CD4-positive, alpha-beta T cell (primary cell): ENCODE results near the gene TNS1. TPM values are rescaled to one million over a fixed set of nuclear protein-coding genes. Genes with fewer than 3 reads are reported as not detected.
"Not testable (repeated sequence)": the region's sequence is repeated elsewhere in the genome, so short reads cannot be mapped to it uniquely, and the experiment has no call there.

Experiments
- ATAC-seq: fragments of 200-7000 bp; cut with Tn5 transposase; one replicate; pipeline ENCODE4 v1.10.0; 2022; ENCODE audit warnings: mild to moderate bottlenecking; ENCODE audit not compliant: poor library complexity
- CTCF ChIA-PET: fragments of 350-600 bp; sonication (Branson Sonifier 250); formaldehyde crosslinking; loops from one replicate; lab custom pipeline; 2021; ENCODE audit warnings: antibody characterized with exemption, inconsistent platforms; lab: Charles Lee
- POLR2A ChIA-PET: fragments of 350-600 bp; sonication (Branson Sonifier 250); formaldehyde crosslinking; loops from one replicate; lab custom pipeline; 2021; ENCODE audit warnings: antibody characterized with exemption, inconsistent platforms; lab: Charles Lee
- DNase-seq, 14 experiments: peaks; one replicate each; pipeline ENCODE4 v3.0.0-alpha.2; 2013 to 2020; ENCODE audit warnings: mixed read lengths in 2 of 14
- H3K27ac ChIP-seq, 2 donors: one replicate each; pipeline versions ENCODE4 v1.5.1 to v1.7.0; 2013; ENCODE audit warnings: low read length in 2 of 2, low read depth in 1 of 2, mild to moderate bottlenecking in 1 of 2
- H3K27me3 ChIP-seq, 2 experiments: 1 replicate in 1 of 2; 2 replicates in 1 of 2; pipeline versions ENCODE4 v1.6.1 to v1.7.0; 2013; ENCODE audit warnings: low read length in 2 of 2, control low read depth in 1 of 2, mild to moderate bottlenecking in 1 of 2, moderate library complexity in 1 of 2; ENCODE audit not compliant: insufficient read depth in 2 of 2, control insufficient read depth in 1 of 2
- H3K36me3 ChIP-seq: one replicate; pipeline ENCODE4 v1.6.1; 2013; ENCODE audit warnings: low read length, control low read depth; ENCODE audit not compliant: insufficient read depth
- H3K4me1 ChIP-seq: one replicate; pipeline ENCODE4 v1.6.1; 2013; ENCODE audit warnings: low read length, control low read depth; ENCODE audit not compliant: insufficient read depth
- H3K4me3 ChIP-seq: one replicate; pipeline ENCODE4 v1.5.1; 2013; ENCODE audit warnings: mild to moderate bottlenecking, low read length, moderate library complexity
- H3K9me3 ChIP-seq, 2 experiments: 1 replicate in 1 of 2; 2 replicates in 1 of 2; pipeline versions ENCODE4 v1.6.1 to v1.7.0; 2013; ENCODE audit warnings: low read length in 2 of 2, mild to moderate bottlenecking in 2 of 2, control low read depth in 1 of 2, moderate library complexity in 1 of 2; ENCODE audit not compliant: control insufficient read depth in 1 of 2, insufficient read depth in 1 of 2
- H3K27ac Mint-ChIP-seq: one replicate; pipeline ENCODE4 v1.8.0; 2020; ENCODE audit warnings: mixed read lengths
- H3K27me3 Mint-ChIP-seq: one replicate; pipeline ENCODE4 v1.8.0; 2021; ENCODE audit warnings: mixed read lengths
- H3K36me3 Mint-ChIP-seq: one replicate; pipeline ENCODE4 v1.8.0; 2021; ENCODE audit warnings: low read depth, mixed read lengths
- H3K4me1 Mint-ChIP-seq: one replicate; pipeline ENCODE4 v1.8.0; 2021; ENCODE audit warnings: low read depth, mixed read lengths
- H3K4me3 Mint-ChIP-seq: one replicate; pipeline ENCODE4 v1.8.0; 2020; ENCODE audit warnings: mild to moderate bottlenecking, mixed read lengths
- H3K9me3 Mint-ChIP-seq: one replicate; pipeline ENCODE4 v1.8.0; 2020; ENCODE audit warnings: mixed read lengths
- intact Hi-C, 2 experiments: fragments of 100-400 bp; cut with DNase I in 1 of 2; cut with micrococcal nuclease in 1 of 2; formaldehyde crosslinking; loops; one replicate each; pipeline versions ENCODE4 v1.15.1 to v1.9.0; 2023 to 2025; cut with DNase I, micrococcal nuclease
- total RNA-seq, 174 experiments: library from RNA in 2 of 174; stranded (reverse) in 2 of 174; gene quantifications; one replicate each; pipeline ENCODE4 v1.2.3 and lab custom pipeline; 2021 to 2026
- TF ChIP-seq, protein P1 (sequence below): fragments of 200-600 bp; IDR thresholded peaks from one replicate; pipeline ENCODE4 v1.8.0; 2022; ENCODE audit warnings: antibody characterized with exemption, mild to moderate bottlenecking

Gene TNS1
- total RNA-seq, 2 experiments from 2014 or later = 0.25 to 0.34 TPM

DNA sequence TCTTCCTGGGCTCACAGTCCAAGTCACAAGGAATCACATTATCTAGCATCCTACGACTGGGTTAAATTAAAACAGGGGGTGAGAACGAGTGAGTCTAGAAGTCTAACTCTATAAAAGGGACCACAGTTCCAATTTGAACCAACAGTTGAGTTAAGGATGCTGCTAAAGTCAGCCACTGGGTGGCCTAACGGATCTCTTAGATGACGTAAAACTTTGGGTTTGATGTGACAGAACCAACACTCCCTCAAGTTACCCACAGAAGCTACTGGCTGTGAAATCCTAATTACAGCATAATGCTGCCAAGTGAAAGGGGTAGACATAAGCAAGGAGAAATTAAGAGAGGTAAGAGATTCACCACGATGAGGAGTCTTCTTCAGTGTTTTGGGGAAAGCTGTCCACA is 33.6 kb upstream of the TNS1 start:
- H3K27ac ChIP-seq = no peak overlapping the region

DNA sequence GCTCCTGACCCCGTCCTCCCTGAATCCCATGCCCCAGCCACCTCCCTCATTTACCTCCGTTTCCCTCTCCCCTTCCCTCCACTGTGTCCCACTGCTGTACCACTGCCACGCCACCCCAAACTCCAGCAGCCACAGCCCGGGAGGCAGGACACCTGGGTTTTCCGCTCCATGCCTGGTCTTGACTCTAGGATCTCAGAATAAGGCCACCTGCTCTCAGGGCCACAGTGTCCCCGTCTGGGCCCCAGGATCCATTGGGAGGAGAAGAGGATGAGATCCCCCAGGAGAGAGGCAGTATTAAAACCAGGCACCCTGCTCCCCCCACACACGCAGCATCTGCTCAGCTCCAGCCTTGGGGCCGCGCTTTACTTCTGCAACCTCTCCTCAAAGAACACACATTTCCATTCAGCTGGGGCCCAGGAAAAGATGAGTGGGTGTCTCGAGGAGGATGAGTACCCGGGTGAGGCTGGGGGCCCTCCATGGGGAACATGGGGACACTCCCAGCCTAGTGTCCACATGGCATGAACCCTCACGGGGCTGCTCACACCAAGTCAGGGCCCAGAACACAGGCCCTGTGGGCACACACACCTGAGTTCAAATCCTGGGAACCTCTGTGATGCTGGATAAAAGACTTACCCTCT is 32.8 kb upstream of the TNS1 start:
- H3K4me1 Mint-ChIP-seq = peaks cover 11% of the 10 kb centered on the region
- intact Hi-C loops = loop anchor here (2.0 to 10.0 kb wide), 2 partner anchors 151 to 247 kb away; no protein-coding TSS in a partner anchor
- Histone ChIP-seq H3K27ac (no peak overlapping the region), H3K4me1 (peaks cover 19% of the 10 kb centered on the region), H3K9me3 (no peaks in the 10 kb centered on the region), H3K27me3 (peaks cover 13 to 14% of the 10 kb centered on the region in 2 experiments), H3K4me3 (peak overlapping the region; percentile 46), H3K36me3 (no peaks in the 10 kb centered on the region)
- TF ChIP-seq, protein P1, sequence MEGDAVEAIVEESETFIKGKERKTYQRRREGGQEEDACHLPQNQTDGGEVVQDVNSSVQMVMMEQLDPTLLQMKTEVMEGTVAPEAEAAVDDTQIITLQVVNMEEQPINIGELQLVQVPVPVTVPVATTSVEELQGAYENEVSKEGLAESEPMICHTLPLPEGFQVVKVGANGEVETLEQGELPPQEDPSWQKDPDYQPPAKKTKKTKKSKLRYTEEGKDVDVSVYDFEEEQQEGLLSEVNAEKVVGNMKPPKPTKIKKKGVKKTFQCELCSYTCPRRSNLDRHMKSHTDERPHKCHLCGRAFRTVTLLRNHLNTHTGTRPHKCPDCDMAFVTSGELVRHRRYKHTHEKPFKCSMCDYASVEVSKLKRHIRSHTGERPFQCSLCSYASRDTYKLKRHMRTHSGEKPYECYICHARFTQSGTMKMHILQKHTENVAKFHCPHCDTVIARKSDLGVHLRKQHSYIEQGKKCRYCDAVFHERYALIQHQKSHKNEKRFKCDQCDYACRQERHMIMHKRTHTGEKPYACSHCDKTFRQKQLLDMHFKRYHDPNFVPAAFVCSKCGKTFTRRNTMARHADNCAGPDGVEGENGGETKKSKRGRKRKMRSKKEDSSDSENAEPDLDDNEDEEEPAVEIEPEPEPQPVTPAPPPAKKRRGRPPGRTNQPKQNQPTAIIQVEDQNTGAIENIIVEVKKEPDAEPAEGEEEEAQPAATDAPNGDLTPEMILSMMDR = no peak
- ChIA-PET CTCF (no interaction called here), POLR2A (no interaction called here)
- no peak overlapping the region for H3K27ac Mint-ChIP-seq
- peak in 1 of 14 experiments; percentile 27 for DNase-seq
- no peaks in the 10 kb centered on the region for H3K9me3 Mint-ChIP-seq
- no peaks in the 10 kb centered on the region for H3K36me3 Mint-ChIP-seq
- peaks cover 25% of the 10 kb centered on the region for H3K27me3 Mint-ChIP-seq
- no peak for ATAC-seq
- H3K4me3 Mint-ChIP-seq = peak overlapping the region; percentile 35

More for the DNA sequence above, 33.6 kb upstream of the TNS1 start:
- H3K36me3 ChIP-seq = no peaks in the 10 kb centered on the region
- H3K36me3 Mint-ChIP-seq = no peaks in the 10 kb centered on the region
- TF ChIP-seq, protein P1 = no peak
- no peaks in the 10 kb centered on the region for H3K9me3 Mint-ChIP-seq
- intact Hi-C loops = loop anchor here in 1 of 2 experiments (10.0 kb wide), 1 partner anchor 152 kb away; no protein-coding TSS in a partner anchor
- H3K4me3 ChIP-seq = no peak overlapping the region
- no peaks in the 10 kb centered on the region for H3K9me3 ChIP-seq
- ChIA-PET CTCF (no interaction called here), POLR2A (no interaction called here)
- H3K27ac Mint-ChIP-seq = no peak overlapping the region
- peak in 2 of 14 experiments; percentile 7 to 28 for DNase-seq
- peaks cover 19% of the 10 kb centered on the region for H3K4me1 ChIP-seq
- no peak for ATAC-seq
- H3K4me1 Mint-ChIP-seq = peaks cover 11% of the 10 kb centered on the region
- H3K27me3 Mint-ChIP-seq = peaks cover 28% of the 10 kb centered on the region
- H3K27me3 ChIP-seq = peaks cover 14 to 17% of the 10 kb centered on the region in 2 experiments
- no peak overlapping the region for H3K4me3 Mint-ChIP-seq

DNA sequence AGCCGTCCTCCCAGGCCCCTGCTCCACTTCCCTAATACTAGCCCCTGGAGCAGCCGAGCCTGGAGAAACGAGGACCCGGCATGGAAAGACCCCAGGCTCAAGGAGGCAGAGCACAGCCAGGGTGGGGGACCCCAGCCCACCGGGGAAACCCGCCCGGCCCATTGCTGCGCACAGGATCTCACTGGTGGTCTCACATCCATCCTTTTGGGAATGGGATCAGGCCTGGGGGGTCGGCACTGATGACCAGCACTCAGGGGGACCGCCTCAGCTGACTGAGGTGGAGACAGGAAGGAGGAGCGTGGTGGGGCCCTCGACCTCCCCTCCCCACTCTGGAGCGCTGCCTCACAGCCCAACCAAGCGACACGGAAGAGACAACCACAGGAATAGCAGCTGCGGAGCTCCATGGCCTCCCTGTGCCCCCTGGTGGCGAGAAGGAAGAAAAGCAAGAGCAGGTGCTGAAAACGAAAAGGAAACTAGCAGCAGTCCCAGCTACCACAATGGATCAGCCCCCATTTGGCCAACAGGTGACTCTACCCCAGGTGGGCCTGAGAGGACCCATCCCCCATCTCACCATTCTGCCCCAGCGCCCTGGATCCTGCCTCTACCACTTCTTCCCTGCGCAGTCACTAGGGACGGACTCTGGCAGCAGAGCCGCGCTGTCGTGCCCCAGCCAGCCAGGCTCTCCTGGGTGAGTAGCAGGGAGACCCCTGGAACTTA is 31.9 kb upstream of the TNS1 start:
- H3K9me3 ChIP-seq, H3K27ac ChIP-seq, H3K9me3 Mint-ChIP-seq, H3K27me3 ChIP-seq, H3K36me3 Mint-ChIP-seq, POLR2A ChIA-PET, H3K36me3 ChIP-seq: not testable (repeated sequence)
- CTCF ChIA-PET = interaction anchor here (0.7 to 1.5 kb wide), 5 partner anchors 8 to 249 kb away, joined by 3 to 5 read pairs (median 4); no protein-coding TSS in a partner anchor
- Mint-ChIP-seq H3K4me3 (peak overlapping the region; percentile 76), H3K27me3 (peaks cover 15% of the 10 kb centered on the region), H3K4me1 (peaks cover 11% of the 10 kb centered on the region), H3K27ac (peak overlapping the region; percentile 54)
- DNase-seq (peak; percentile 27 to 83 (median 52)), ATAC-seq (peak; percentile 95)
- peak overlapping the region; percentile 46 for H3K4me3 ChIP-seq
- TF ChIP-seq, protein P1 = peak; percentile 62
- peaks cover 19% of the 10 kb centered on the region for H3K4me1 ChIP-seq
- intact Hi-C loops = loop anchor here (2.0 to 10.0 kb wide), 2 partner anchors 150 to 246 kb away; no protein-coding TSS in a partner anchor
